ENCODE measurements around the gene CTNNA3. TPM values are rescaled to one million over a fixed set of nuclear protein-coding genes. Genes with fewer than 3 reads are reported as not detected.
"Not testable (repeated sequence)": the region's sequence is repeated elsewhere in the genome, so short reads cannot be mapped to it uniquely, and the experiment has no call there.

Gene CTNNA3
- total RNA-seq, 4 donors from 2014 or later, result 0.47 to 3.3 (median 0.80) TPM; not detected in 1

DNA sequence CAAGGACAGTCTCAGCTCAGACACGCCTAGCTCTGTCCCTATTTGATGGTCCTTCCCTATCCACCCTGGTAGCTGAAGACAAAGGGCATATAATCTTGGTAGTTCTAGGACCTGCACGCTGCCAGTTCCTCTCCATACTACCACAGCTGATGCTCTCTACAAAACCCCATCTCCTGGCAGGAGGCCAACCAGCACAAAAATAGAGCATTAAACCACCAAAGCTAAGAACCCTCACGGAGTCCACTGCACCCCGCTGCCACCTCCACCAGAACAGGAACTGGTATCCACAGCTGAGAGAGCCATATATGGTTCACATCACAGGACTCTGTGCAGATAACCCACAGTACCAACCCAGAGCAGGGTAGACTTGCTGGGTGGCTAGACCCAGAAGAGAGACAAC is 470.8 kb downstream of the CTNNA3 start:
- Histone ChIP-seq H3K4me1 (no peaks in the 10 kb centered on the region), H3K27ac (no peak overlapping the region), H3K4me3 (no peak overlapping the region), H3K9me3 (no peaks in the 10 kb centered on the region), H3K36me3 (no peaks in the 10 kb centered on the region), H3K27me3 (no peaks in the 10 kb centered on the region)
- no peak for TF ChIP-seq POLR2A (IDR thresholded peaks at IDR 0.05)
- TF ChIP-seq, protein P1, sequence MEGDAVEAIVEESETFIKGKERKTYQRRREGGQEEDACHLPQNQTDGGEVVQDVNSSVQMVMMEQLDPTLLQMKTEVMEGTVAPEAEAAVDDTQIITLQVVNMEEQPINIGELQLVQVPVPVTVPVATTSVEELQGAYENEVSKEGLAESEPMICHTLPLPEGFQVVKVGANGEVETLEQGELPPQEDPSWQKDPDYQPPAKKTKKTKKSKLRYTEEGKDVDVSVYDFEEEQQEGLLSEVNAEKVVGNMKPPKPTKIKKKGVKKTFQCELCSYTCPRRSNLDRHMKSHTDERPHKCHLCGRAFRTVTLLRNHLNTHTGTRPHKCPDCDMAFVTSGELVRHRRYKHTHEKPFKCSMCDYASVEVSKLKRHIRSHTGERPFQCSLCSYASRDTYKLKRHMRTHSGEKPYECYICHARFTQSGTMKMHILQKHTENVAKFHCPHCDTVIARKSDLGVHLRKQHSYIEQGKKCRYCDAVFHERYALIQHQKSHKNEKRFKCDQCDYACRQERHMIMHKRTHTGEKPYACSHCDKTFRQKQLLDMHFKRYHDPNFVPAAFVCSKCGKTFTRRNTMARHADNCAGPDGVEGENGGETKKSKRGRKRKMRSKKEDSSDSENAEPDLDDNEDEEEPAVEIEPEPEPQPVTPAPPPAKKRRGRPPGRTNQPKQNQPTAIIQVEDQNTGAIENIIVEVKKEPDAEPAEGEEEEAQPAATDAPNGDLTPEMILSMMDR (IDR thresholded peaks at IDR 0.05), result no peak
- DNase-seq, result no peak

GRCh38 chr10:67224553-67224952 is 471.4 kb downstream of the CTNNA3 start:
- Histone ChIP-seq H3K27me3 (no peaks in the 10 kb centered on the region), H3K4me3 (no peak overlapping the region), H3K27ac (no peak overlapping the region), H3K4me1 (no peaks in the 10 kb centered on the region), H3K36me3 (no peaks in the 10 kb centered on the region), H3K9me3 (no peaks in the 10 kb centered on the region)
- DNase-seq, result no peak
- no peak for TF ChIP-seq POLR2A (IDR thresholded peaks at IDR 0.05)
- TF ChIP-seq, protein P1 (IDR thresholded peaks at IDR 0.05), result no peak

DNA sequence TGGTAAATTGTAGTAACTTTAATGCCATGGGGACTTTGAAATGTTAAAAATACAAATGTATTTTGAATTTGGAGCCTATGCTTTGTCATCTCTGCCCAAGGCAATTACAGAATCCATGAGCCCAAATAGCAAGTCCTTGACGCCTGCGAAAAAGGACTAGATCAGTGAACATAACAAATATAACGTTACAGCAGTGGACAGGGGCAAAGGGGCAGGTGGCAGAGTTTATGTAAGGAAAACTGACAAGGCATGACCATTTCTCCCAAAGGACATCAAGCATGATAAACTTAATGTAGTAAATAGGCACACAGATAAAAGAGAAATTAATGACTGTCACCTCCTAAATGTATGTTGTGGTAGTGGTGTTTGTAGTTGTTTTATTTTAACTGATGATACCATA is 473.1 kb downstream of the CTNNA3 start:
- Histone ChIP-seq H3K27ac (no peak overlapping the region), H3K27me3 (no peaks in the 10 kb centered on the region), H3K36me3 (no peaks in the 10 kb centered on the region), H3K4me3 (no peak overlapping the region), H3K4me1 (no peaks in the 10 kb centered on the region), H3K9me3 (no peaks in the 10 kb centered on the region)
- no peak for DNase-seq
- no peak for TF ChIP-seq POLR2A (IDR thresholded peaks at IDR 0.05)
- TF ChIP-seq, protein P1 (IDR thresholded peaks at IDR 0.05), result no peak

DNA sequence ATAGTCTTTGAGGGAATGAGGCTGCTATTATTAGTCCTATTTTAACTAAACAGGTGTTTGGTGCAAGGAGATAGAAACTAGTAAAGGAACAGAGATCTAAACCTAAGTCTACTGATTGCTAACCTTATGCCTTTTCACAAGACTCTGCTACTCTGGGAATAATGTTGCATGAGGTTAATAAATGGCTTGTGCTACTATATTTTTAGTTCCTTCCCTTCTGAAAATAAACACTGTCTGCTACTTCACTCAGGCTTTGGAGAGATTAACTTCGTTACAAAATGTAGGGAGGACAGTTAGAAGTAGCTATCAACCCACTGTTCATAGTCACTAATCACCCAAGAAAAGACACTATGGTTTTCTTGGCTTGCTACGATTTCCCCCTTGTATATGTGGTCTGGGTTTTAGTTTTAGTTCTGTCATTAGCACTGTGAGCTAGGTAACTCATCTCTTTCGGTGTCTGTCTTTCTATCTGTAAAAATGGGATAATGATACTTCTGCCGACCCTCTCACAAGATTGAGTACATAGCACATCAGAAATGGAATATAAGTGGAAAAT is 474.0 kb downstream of the CTNNA3 start:
- DNase-seq, result no peak
- Histone ChIP-seq H3K27me3 (no peaks in the 10 kb centered on the region), H3K4me3 (no peak overlapping the region), H3K36me3 (no peaks in the 10 kb centered on the region), H3K4me1 (no peaks in the 10 kb centered on the region), H3K27ac (no peak overlapping the region), H3K9me3 (no peaks in the 10 kb centered on the region)
- TF ChIP-seq, protein P1 (IDR thresholded peaks at IDR 0.05), result no peak
- TF ChIP-seq POLR2A (IDR thresholded peaks at IDR 0.05), result no peak

- Histone ChIP-seq H3K4me3 (no peak overlapping the region), H3K9me3 (no peaks in the 10 kb centered on the region), H3K4me1 (no peaks in the 10 kb centered on the region), H3K27me3 (no peaks in the 10 kb centered on the region), H3K36me3 (no peaks in the 10 kb centered on the region), H3K27ac (no peak overlapping the region)
- TF ChIP-seq POLR2A (IDR thresholded peaks at IDR 0.05), result no peak
- TF ChIP-seq, protein P1 (IDR thresholded peaks at IDR 0.05), result no peak
- no peak for DNase-seq
Measured at GRCh38 chr10:67211680-67212079, 484.3 kb downstream of the CTNNA3 start.

DNA sequence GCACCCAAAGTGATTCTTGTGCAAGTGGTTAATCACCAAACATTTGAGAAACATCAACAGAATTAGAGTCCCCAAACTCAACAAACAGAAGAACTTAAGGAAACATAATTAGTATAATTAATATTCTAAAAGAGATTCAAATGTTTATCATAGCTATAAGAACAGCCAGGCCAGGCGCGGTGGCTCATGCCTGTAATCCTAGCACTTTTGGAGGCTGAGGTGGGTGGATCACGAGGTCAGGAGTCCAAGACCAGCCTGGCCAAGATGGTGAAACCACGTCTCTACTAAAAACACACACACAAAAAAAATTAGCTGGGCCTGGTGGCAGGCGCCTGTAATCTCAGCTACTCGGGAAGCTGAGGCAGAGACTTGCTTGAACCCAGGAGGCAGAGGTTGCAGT is 488.1 kb downstream of the CTNNA3 start:
- not testable (repeated sequence) for H3K4me1 ChIP-seq, H3K27me3 ChIP-seq, DNase-seq, H3K36me3 ChIP-seq, H3K27ac ChIP-seq, H3K9me3 ChIP-seq, H3K4me3 ChIP-seq
